ENCODE measurements around the gene NOX5. TPM values are rescaled to one million over a fixed set of nuclear protein-coding genes. Genes with fewer than 3 reads are reported as not detected.
A peak's percentile ranks its signal among the peaks of the same experiment; 100 is the strongest.

Gene NOX5
- total and polyA plus RNA-seq, 4 experiments from 2014 or later: 0.06 to 0.08 TPM; not detected in 2

- H3K27me3 Mint-ChIP-seq: peaks cover 6 to 23% of the 10 kb centered on the region in 2 donors
- POLR2A ChIA-PET (ENCODE audit: partially characterized antibody): no interaction called here
These were observed 29.9 kb upstream of the NOX5 start for GRCh38 chr15:68984586-68984985.

DNA sequence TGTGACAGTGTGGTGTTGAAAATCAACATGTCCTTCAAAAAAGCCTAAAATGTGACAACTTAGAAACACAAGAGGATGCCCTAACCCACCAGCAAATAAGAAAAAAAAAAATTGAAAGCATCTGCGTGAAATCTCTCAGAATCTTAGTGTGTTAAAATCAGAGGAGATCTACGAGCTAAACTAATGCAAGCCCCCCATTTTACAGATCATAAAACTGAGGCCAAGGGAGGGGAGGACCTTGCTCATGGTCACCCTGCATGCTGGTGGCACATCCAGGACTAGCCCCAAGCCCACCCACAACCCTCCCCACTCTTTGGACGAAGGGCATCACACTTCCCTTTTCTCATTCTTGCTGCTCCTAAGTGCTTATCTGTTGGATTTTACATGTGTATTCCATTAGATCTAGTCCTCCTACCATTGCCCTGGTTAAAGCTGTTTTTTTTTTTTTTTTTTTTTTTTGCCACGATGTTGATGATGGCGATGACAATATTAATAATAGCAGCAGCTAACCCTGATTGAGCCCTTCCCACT, 29.1 kb upstream of the NOX5 start:
- no peak for DNase-seq
- Mint-ChIP-seq H3K4me3 (no peak overlapping the region), H3K27me3 (peaks cover 6 to 24% of the 10 kb centered on the region in 2 donors), H3K27ac (no peak overlapping the region), H3K9me3 (no peaks in the 10 kb centered on the region), H3K4me1 (no peaks in the 10 kb centered on the region), H3K36me3 (no peaks in the 10 kb centered on the region)
- no peaks in the 10 kb centered on the region for H3K4me1 ChIP-seq (ENCODE audit: insufficient read depth, low read length)
- no peak overlapping the region for H3K27ac ChIP-seq (ENCODE audit: low read depth, low read length)
- intact Hi-C loops (cut with micrococcal nuclease): no loop called here
- no peaks in the 10 kb centered on the region for H3K36me3 ChIP-seq (ENCODE audit: insufficient read depth, low read length)
- H3K27me3 ChIP-seq (ENCODE audit: insufficient read depth, low read length): no peaks in the 10 kb centered on the region
- ChIA-PET POLR2A (ENCODE audit: partially characterized antibody) (no interaction called here), CTCF (ENCODE audit: partially characterized antibody) (interaction anchor here (1.0 to 1.6 kb wide), 2 partner anchors 46 to 436 kb away, joined by 3 read pairs; no protein-coding TSS in a partner anchor)
- H3K4me3 ChIP-seq (ENCODE audit: low read length in 2 of 2): no peak overlapping the region
- no peaks in the 10 kb centered on the region for H3K9me3 ChIP-seq (ENCODE audit: control insufficient read depth in 1 of 2, low read length in 2 of 2)

More at GRCh38 chr15:68984586-68984985, 29.9 kb upstream of the NOX5 start:
- H3K4me1 Mint-ChIP-seq: no peaks in the 10 kb centered on the region
- no peaks in the 10 kb centered on the region for H3K9me3 Mint-ChIP-seq
- Histone ChIP-seq H3K27me3 (ENCODE audit: insufficient read depth, low read length) (no peaks in the 10 kb centered on the region), H3K4me1 (ENCODE audit: insufficient read depth, low read length) (no peaks in the 10 kb centered on the region), H3K9me3 (ENCODE audit: control insufficient read depth in 1 of 2, low read length in 2 of 2) (no peaks in the 10 kb centered on the region), H3K4me3 (ENCODE audit: low read length in 2 of 2) (no peak overlapping the region), H3K27ac (ENCODE audit: low read depth, low read length) (no peak overlapping the region), H3K36me3 (ENCODE audit: insufficient read depth, low read length) (no peaks in the 10 kb centered on the region)
- H3K27ac Mint-ChIP-seq: no peak overlapping the region
- H3K36me3 Mint-ChIP-seq: no peaks in the 10 kb centered on the region
- CTCF ChIA-PET (ENCODE audit: partially characterized antibody): no interaction called here
- DNase-seq: no peak
- H3K4me3 Mint-ChIP-seq: no peak overlapping the region
- intact Hi-C loops (cut with micrococcal nuclease): no loop called here

- intact Hi-C loops (cut with micrococcal nuclease): no loop called here
- no peaks in the 10 kb centered on the region for H3K36me3 ChIP-seq (ENCODE audit: insufficient read depth, low read length)
- no peak overlapping the region for H3K4me3 ChIP-seq (ENCODE audit: low read length in 2 of 2)
- H3K27me3 ChIP-seq (ENCODE audit: insufficient read depth, low read length): no peaks in the 10 kb centered on the region
- Mint-ChIP-seq H3K4me3 (no peak overlapping the region), H3K36me3 (no peaks in the 10 kb centered on the region), H3K27ac (no peak overlapping the region), H3K9me3 (no peaks in the 10 kb centered on the region), H3K27me3 (peaks cover 5 to 25% of the 10 kb centered on the region in 2 donors), H3K4me1 (no peaks in the 10 kb centered on the region)
- ChIA-PET POLR2A (ENCODE audit: partially characterized antibody) (no interaction called here), CTCF (ENCODE audit: partially characterized antibody) (interaction anchor here (1.1 to 1.6 kb wide), 2 partner anchors 12 to 436 kb away, joined by 3 to 5 read pairs; no protein-coding TSS in a partner anchor)
- DNase-seq: no peak
- no peak overlapping the region for H3K27ac ChIP-seq (ENCODE audit: low read depth, low read length)
- no peaks in the 10 kb centered on the region for H3K9me3 ChIP-seq (ENCODE audit: control insufficient read depth in 1 of 2, low read length in 2 of 2)
- H3K4me1 ChIP-seq (ENCODE audit: insufficient read depth, low read length): no peaks in the 10 kb centered on the region
These were observed 28.2 kb upstream of the NOX5 start for GRCh38 chr15:68986322-68986721.

DNA sequence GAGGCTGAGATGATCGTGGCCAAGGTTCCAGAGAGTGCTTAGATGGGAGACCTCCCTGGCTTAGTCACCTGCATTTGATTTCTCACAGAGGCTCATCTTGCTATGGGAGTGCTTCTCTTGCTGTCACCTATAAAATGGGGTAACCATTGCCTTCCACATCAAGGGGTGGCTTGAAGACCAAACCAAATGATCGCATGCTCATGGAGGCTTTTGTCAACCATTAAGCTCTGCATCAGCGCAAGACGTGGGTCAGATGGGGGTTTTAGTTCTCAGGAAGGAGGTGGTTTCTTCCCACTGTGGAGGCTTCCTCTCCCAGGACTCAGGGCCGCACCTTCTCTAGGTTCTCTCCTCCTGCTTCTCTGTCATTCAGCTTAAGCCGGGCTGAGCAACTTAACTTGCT, 27.4 kb upstream of the NOX5 start:
- Histone ChIP-seq H3K4me3 (ENCODE audit: low read length in 2 of 2) (no peak overlapping the region), H3K36me3 (ENCODE audit: insufficient read depth, low read length) (no peaks in the 10 kb centered on the region), H3K9me3 (ENCODE audit: control insufficient read depth in 1 of 2, low read length in 2 of 2) (no peaks in the 10 kb centered on the region), H3K27me3 (ENCODE audit: insufficient read depth, low read length) (no peaks in the 10 kb centered on the region), H3K4me1 (ENCODE audit: insufficient read depth, low read length) (no peaks in the 10 kb centered on the region), H3K27ac (ENCODE audit: low read depth, low read length) (no peak overlapping the region)
- Mint-ChIP-seq H3K9me3 (no peaks in the 10 kb centered on the region), H3K4me1 (no peaks in the 10 kb centered on the region), H3K4me3 (no peak overlapping the region), H3K27me3 (peaks cover 0 to 23% of the 10 kb centered on the region in 2 donors), H3K36me3 (no peaks in the 10 kb centered on the region), H3K27ac (no peak overlapping the region)
- no peak for DNase-seq
- ChIA-PET CTCF (ENCODE audit: partially characterized antibody) (interaction anchor here (1.1 kb wide), 1 partner anchor 13 kb away, joined by 5 read pairs; no protein-coding TSS in a partner anchor), POLR2A (ENCODE audit: partially characterized antibody) (no interaction called here)
- intact Hi-C loops (cut with micrococcal nuclease): no loop called here

DNA sequence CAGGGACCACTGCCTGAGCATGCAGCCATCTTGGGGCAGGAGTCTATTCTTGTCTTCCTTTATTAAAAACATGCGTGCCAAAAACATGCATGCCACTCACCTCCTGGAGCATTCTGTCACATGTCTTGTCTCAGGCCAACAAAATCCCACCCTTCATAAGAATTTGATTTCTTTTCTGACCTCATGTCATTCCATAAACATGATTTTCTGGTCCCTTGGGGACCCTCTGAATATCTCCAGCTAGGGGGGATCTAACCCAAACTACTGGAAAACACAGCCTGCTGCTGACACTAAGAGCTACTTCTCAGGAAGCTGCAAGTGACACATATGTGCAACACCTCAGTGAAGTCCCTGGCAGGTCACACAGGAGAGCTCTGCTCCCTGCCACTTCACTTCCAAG, 26.8 kb upstream of the NOX5 start:
- Mint-ChIP-seq H3K4me1 (no peaks in the 10 kb centered on the region), H3K27me3 (peaks cover 0 to 22% of the 10 kb centered on the region in 2 donors), H3K36me3 (no peaks in the 10 kb centered on the region), H3K9me3 (no peaks in the 10 kb centered on the region), H3K27ac (no peak overlapping the region), H3K4me3 (no peak overlapping the region)
- Histone ChIP-seq H3K27ac (ENCODE audit: low read depth, low read length) (no peak overlapping the region), H3K27me3 (ENCODE audit: insufficient read depth, low read length) (no peaks in the 10 kb centered on the region), H3K4me1 (ENCODE audit: insufficient read depth, low read length) (no peaks in the 10 kb centered on the region), H3K4me3 (ENCODE audit: low read length in 2 of 2) (no peak overlapping the region), H3K9me3 (ENCODE audit: control insufficient read depth in 1 of 2, low read length in 2 of 2) (no peaks in the 10 kb centered on the region), H3K36me3 (ENCODE audit: insufficient read depth, low read length) (no peaks in the 10 kb centered on the region)
- POLR2A ChIA-PET (ENCODE audit: partially characterized antibody): no interaction called here
- no peak for DNase-seq
- CTCF ChIA-PET (ENCODE audit: partially characterized antibody): no interaction called here
- intact Hi-C loops (cut with micrococcal nuclease): no loop called here

GRCh38 chr15:68989541-68990230, 24.8 kb upstream of the NOX5 start:
- H3K27ac Mint-ChIP-seq: no peak overlapping the region
- Histone ChIP-seq H3K4me1 (ENCODE audit: insufficient read depth, low read length) (no peaks in the 10 kb centered on the region), H3K9me3 (ENCODE audit: control insufficient read depth in 1 of 2, low read length in 2 of 2) (no peaks in the 10 kb centered on the region), H3K27me3 (ENCODE audit: insufficient read depth, low read length) (no peaks in the 10 kb centered on the region), H3K4me3 (ENCODE audit: low read length in 2 of 2) (no peak overlapping the region), H3K36me3 (ENCODE audit: insufficient read depth, low read length) (no peaks in the 10 kb centered on the region), H3K27ac (ENCODE audit: low read depth, low read length) (no peak overlapping the region)
- H3K9me3 Mint-ChIP-seq: no peaks in the 10 kb centered on the region
- ChIA-PET CTCF (ENCODE audit: partially characterized antibody) (no interaction called here), POLR2A (ENCODE audit: partially characterized antibody) (no interaction called here)
- H3K27me3 Mint-ChIP-seq: peaks cover 0 to 22% of the 10 kb centered on the region in 2 donors
- intact Hi-C loops (cut with micrococcal nuclease): no loop called here
- no peak for DNase-seq
- H3K36me3 Mint-ChIP-seq: no peaks in the 10 kb centered on the region
- H3K4me1 Mint-ChIP-seq: no peaks in the 10 kb centered on the region
- no peak overlapping the region for H3K4me3 Mint-ChIP-seq

DNA sequence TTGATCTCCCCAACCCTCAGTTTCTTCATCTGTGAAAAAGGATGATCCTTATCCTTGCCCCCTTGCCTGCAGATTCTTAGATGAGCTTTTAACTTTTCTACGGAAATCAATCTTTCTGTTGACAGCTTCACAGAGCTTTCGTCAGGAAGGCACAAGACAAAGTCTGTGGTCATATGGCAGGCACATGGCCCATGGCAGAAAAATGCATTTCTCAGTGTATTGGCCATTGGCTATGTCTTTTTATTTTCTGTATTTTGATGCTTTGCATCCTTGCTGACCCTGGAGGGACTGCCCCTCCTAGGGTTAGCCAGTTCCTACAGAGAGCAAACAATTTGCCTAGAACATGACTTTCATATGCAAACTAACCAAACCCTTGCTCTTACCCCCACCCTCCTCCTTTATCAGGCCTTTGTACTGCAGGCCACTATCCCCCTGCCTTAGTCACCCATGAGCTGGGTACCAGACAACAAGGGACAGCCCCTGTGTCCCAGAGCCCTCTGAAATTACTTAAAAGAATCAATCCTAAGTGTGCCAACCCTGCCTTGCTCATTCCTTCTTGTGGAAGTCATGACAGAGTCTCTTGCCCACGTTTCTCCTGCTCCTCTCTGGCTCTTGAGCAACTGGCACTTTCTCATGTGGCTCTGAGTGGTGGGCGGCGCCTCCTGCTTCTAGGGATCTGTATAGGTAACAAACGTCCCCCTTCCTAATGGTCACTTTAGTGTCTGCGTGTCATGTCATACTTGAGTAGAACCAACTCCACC, 24.1 kb upstream of the NOX5 start:
- H3K36me3 ChIP-seq (ENCODE audit: insufficient read depth, low read length): no peaks in the 10 kb centered on the region
- no peak for DNase-seq
- H3K4me1 Mint-ChIP-seq: no peaks in the 10 kb centered on the region
- H3K27ac Mint-ChIP-seq: peak overlapping the region in 1 of 7 donors; percentile 38
- H3K9me3 Mint-ChIP-seq: no peaks in the 10 kb centered on the region
- no peaks in the 10 kb centered on the region for H3K36me3 Mint-ChIP-seq
- no peak overlapping the region for H3K4me3 ChIP-seq (ENCODE audit: low read length in 2 of 2)
- peaks cover 0 to 22% of the 10 kb centered on the region in 2 donors for H3K27me3 Mint-ChIP-seq
- intact Hi-C loops (cut with micrococcal nuclease): no loop called here
- no peaks in the 10 kb centered on the region for H3K4me1 ChIP-seq (ENCODE audit: insufficient read depth, low read length)
- no peak overlapping the region for H3K4me3 Mint-ChIP-seq
- H3K27ac ChIP-seq (ENCODE audit: low read depth, low read length): no peak overlapping the region
- CTCF ChIA-PET (ENCODE audit: partially characterized antibody): no interaction called here
- H3K9me3 ChIP-seq (ENCODE audit: control insufficient read depth in 1 of 2, low read length in 2 of 2): no peaks in the 10 kb centered on the region
- POLR2A ChIA-PET (ENCODE audit: partially characterized antibody): no interaction called here
- no peaks in the 10 kb centered on the region for H3K27me3 ChIP-seq (ENCODE audit: insufficient read depth, low read length)

Data from CD4-positive, alpha-beta memory T cell (primary cell).